C4-2B (cell line): ENCODE measurements around the gene ADARB2.

ENCODE experiments used
- ZFX ChIP-seq: fragments of 450-650 bp; IDR thresholded peaks from 2 replicates; pipeline ENCODE4 v1.6.1; 2017
- TF ChIP-seq, protein P1 (sequence below): fragments of 450-650 bp; conservative IDR thresholded peaks from 2 replicates; pipeline ENCODE4 v1.5.1; 2017; ENCODE audit warnings: mild to moderate bottlenecking

GRCh38 chr10:1726861-1727260 is 10.5 kb downstream of the ADARB2 start:
- TF ChIP-seq, protein P1, sequence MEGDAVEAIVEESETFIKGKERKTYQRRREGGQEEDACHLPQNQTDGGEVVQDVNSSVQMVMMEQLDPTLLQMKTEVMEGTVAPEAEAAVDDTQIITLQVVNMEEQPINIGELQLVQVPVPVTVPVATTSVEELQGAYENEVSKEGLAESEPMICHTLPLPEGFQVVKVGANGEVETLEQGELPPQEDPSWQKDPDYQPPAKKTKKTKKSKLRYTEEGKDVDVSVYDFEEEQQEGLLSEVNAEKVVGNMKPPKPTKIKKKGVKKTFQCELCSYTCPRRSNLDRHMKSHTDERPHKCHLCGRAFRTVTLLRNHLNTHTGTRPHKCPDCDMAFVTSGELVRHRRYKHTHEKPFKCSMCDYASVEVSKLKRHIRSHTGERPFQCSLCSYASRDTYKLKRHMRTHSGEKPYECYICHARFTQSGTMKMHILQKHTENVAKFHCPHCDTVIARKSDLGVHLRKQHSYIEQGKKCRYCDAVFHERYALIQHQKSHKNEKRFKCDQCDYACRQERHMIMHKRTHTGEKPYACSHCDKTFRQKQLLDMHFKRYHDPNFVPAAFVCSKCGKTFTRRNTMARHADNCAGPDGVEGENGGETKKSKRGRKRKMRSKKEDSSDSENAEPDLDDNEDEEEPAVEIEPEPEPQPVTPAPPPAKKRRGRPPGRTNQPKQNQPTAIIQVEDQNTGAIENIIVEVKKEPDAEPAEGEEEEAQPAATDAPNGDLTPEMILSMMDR = no peak
- no peak for TF ChIP-seq ZFX
